Measurements from ENCODE around the gene MACROD2.

MACROD2 gene

GRCh38 chr20:14720251-14720650, 724.9 kb downstream of the MACROD2 start:
- no peak for DNase-seq

GRCh38 chr20:14721926-14722452, 726.7 kb downstream of the MACROD2 start:
- DNase-seq = no peak

- DNase-seq = no peak
Observed at GRCh38 chr20:14723614-14724013, 728.3 kb downstream of the MACROD2 start.

- no peak for DNase-seq
Observed at GRCh38 chr20:14724036-14724435, 728.7 kb downstream of the MACROD2 start.

- no peak for DNase-seq
Observed at GRCh38 chr20:14724468-14724867, 729.2 kb downstream of the MACROD2 start.

GRCh38 chr20:14726591-14726990, 731.3 kb downstream of the MACROD2 start:
- no peak for DNase-seq

- no peak for DNase-seq
Observed at GRCh38 chr20:14727485-14728150, 732.3 kb downstream of the MACROD2 start.

GRCh38 chr20:14729390-14729789, 734.1 kb downstream of the MACROD2 start:
- no peak for DNase-seq

GRCh38 chr20:14732343-14732742, 737.0 kb downstream of the MACROD2 start:
- DNase-seq = no peak

- DNase-seq = no peak
Observed at GRCh38 chr20:14732996-14733395, 737.7 kb downstream of the MACROD2 start.

- no peak for DNase-seq
Observed at GRCh38 chr20:14740380-14740779, 745.1 kb downstream of the MACROD2 start.

- no peak for DNase-seq
Observed at GRCh38 chr20:14741616-14742015, 746.3 kb downstream of the MACROD2 start.

GRCh38 chr20:14744723-14745122, 749.4 kb downstream of the MACROD2 start:
- DNase-seq = no peak

GRCh38 chr20:14745830-14746229, 750.5 kb downstream of the MACROD2 start:
- no peak for DNase-seq

- no peak for DNase-seq
Observed at GRCh38 chr20:14751191-14751590, 755.9 kb downstream of the MACROD2 start.

- no peak for DNase-seq
Observed at GRCh38 chr20:14757728-14758127, 762.4 kb downstream of the MACROD2 start.

- no peak for DNase-seq
Observed at GRCh38 chr20:14758356-14758755, 763.0 kb downstream of the MACROD2 start.

GRCh38 chr20:14759979-14760378, 764.7 kb downstream of the MACROD2 start:
- DNase-seq = no peak

GRCh38 chr20:14761903-14762302, 766.6 kb downstream of the MACROD2 start:
- DNase-seq = no peak

- no peak for DNase-seq
Observed at GRCh38 chr20:14764511-14765369, 769.4 kb downstream of the MACROD2 start.

GRCh38 chr20:14765370-14765701, 770.0 kb downstream of the MACROD2 start:
- DNase-seq = no peak

GRCh38 chr20:14773486-14773885, 778.2 kb downstream of the MACROD2 start:
- DNase-seq = no peak

- DNase-seq = no peak
Observed at GRCh38 chr20:14775778-14776177, 780.5 kb downstream of the MACROD2 start.

- DNase-seq = no peak
Observed at GRCh38 chr20:14777591-14777990, 782.3 kb downstream of the MACROD2 start.
